ENCODE data around the gene OR13F1. TPM values are rescaled to one million over a fixed set of nuclear protein-coding genes. Genes with fewer than 3 reads are reported as not detected.

OR13F1 gene, protein sequence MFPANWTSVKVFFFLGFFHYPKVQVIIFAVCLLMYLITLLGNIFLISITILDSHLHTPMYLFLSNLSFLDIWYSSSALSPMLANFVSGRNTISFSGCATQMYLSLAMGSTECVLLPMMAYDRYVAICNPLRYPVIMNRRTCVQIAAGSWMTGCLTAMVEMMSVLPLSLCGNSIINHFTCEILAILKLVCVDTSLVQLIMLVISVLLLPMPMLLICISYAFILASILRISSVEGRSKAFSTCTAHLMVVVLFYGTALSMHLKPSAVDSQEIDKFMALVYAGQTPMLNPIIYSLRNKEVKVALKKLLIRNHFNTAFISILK
- not detected in 2 replicates for total RNA-seq

DNA sequence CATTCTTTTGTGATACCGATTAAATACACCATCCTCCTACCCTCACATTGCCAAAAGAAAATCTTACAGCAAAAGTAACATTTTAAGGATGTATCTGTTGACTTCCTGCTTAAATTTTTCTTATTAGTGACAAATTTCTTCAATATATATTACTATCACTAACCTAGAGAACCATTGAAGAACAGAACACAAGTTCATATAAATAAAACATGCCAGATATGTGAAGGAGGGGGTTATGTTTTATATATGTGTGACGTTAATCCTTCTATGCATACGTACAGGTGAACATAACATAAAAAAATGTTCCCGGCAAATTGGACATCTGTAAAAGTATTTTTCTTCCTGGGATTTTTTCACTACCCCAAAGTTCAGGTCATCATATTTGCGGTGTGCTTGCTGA, at the start of gene OR13F1:
Gene OR13F1 (plus strand): TSS at position 301 of the 400 bp plus-strand sequence. CDS start 0 bp downstream, at position 301.

DNA sequence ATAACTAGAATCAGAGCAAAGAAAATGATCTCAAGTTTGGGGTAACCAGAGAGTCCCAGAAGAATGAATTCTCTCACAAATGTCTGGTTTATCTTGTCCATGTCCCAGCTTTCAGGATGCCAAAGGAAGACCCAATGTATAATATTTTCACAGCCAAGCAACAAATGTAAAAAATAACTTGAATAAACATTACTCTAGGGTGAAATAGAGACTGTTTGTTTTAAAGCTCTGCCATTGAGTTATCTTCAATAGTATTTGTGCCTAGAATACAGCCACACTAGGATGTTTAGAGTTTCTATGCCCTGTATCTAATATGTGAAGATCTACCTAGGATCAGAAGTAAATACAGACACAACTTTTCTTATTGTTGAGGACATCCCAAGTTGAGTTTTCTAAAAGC, 23.0 kb downstream of the OR13F1 start, which contains the start of gene OR13C4:
Gene OR13C4 (minus strand): TSS at position 101 of the 400 bp plus-strand sequence. CDS start 0 bp downstream, at position 101.

DNA sequence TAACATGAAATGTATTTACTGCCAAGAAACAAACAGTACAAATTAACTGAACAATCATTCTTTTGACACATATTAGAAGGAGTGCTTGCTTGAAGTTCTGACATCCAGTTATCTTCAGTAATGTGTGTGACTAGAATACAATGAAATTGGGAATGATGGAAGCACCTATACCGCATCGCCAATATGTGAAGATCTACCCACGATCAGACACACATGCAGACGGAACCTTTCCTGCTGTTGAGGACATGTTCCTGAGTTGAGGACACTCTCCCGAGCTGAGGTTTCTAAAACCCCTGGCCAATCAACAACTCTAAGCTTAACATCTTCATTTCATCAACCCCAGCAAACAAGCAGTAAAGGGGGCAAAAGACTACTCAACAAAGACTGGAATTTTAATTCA, 32.7 kb downstream of the OR13F1 start, which contains the start of gene OR13C3:
Gene OR13C3 (minus strand): TSS at position 101 of the 400 bp plus-strand sequence. CDS start 133 bp downstream, outside the sequence.

Other genes with a start within 250 kb of the OR13F1 start
- gene OR13C4, start 22.9 kb downstream of the OR13F1 start, total RNA-seq, result not detected in 2 replicates
- not detected in 2 replicates for gene OR13C3, start 32.6 kb downstream of the OR13F1 start, total RNA-seq
- gene OR13C8, start 64.9 kb downstream of the OR13F1 start, total RNA-seq, result not detected in 2 replicates
- not detected in 2 replicates for gene OR13C5, start 95.2 kb downstream of the OR13F1 start, total RNA-seq
- gene OR13C2, start 101.4 kb downstream of the OR13F1 start, total RNA-seq, result not detected in 2 replicates
- not detected in 2 replicates for gene OR13C9, start 113.9 kb downstream of the OR13F1 start, total RNA-seq
- not detected in 2 replicates for gene OR13D1, start 190.3 kb downstream of the OR13F1 start, total RNA-seq
- 37.9 and 42.2 TPM in 2 replicates for gene NIPSNAP3A, start 243.4 kb downstream of the OR13F1 start, total RNA-seq